Calu3 (cell line): ENCODE data around the gene AASDHPPT. TPM values are rescaled to one million over a fixed set of nuclear protein-coding genes. Genes with fewer than 3 reads are reported as not detected.

Source experiments
- BruUV-seq: library from RNA; stranded (reverse); fragments of 400-500 nt; replicated peaks from 2 replicates; lab custom pipeline; 2021; lab: Mats Ljungman, UMichigan
- CTCF ChIA-PET: fragments of 300-600 bp; sonication (Branson Sonifier 250); formaldehyde crosslinking; loops from one replicate; lab custom pipeline; 2022; ENCODE audit warnings: antibody characterized with exemption; lab: Charles Lee
- DNase-seq: peaks from one replicate; pipeline ENCODE4 v3.0.0; 2022
- H3K27ac Mint-ChIP-seq: one replicate; pipeline ENCODE4 v1.8.0; 2022; ENCODE audit warnings: mixed read lengths; ENCODE audit not compliant: unreplicated experiment
- H3K27me3 Mint-ChIP-seq: one replicate; pipeline ENCODE4 v1.8.0; 2022; ENCODE audit warnings: mixed read lengths; ENCODE audit not compliant: unreplicated experiment
- H3K36me3 Mint-ChIP-seq: one replicate; pipeline ENCODE4 v1.8.0; 2022; ENCODE audit warnings: mild to moderate bottlenecking, moderate library complexity, mixed read lengths; ENCODE audit not compliant: insufficient read depth, unreplicated experiment
- H3K4me1 Mint-ChIP-seq: one replicate; pipeline ENCODE4 v1.8.0; 2022; ENCODE audit warnings: mild to moderate bottlenecking, low read depth, mixed read lengths; ENCODE audit not compliant: unreplicated experiment
- H3K4me3 Mint-ChIP-seq: one replicate; pipeline ENCODE4 v1.8.0; 2022; ENCODE audit warnings: mild to moderate bottlenecking, low read depth, moderate library complexity, mixed read lengths; ENCODE audit not compliant: unreplicated experiment
- H3K9me3 Mint-ChIP-seq: one replicate; pipeline ENCODE4 v1.8.0; 2022; ENCODE audit warnings: low read depth, mixed read lengths; ENCODE audit not compliant: unreplicated experiment
- intact Hi-C: fragments of 100-400 bp; cut with micrococcal nuclease; formaldehyde crosslinking; loops from one replicate; pipeline ENCODE4 v1.10.0; 2022; ENCODE audit not compliant: unreplicated experiment
- total RNA-seq: library from RNA; stranded (reverse); gene quantifications from 2 replicates; pipeline ENCODE4 v1.2.3, GENCODE V29; 2022
- TF ChIP-seq, protein P1 (sequence below): fragments of 200-600 bp; IDR thresholded peaks from one replicate; pipeline ENCODE4 v1.8.0; 2022; ENCODE audit warnings: antibody characterized with exemption; ENCODE audit not compliant: unreplicated experiment

The AASDHPPT gene
- total RNA-seq, 1 experiment from 2014 or later: 24.9 TPM

DNA sequence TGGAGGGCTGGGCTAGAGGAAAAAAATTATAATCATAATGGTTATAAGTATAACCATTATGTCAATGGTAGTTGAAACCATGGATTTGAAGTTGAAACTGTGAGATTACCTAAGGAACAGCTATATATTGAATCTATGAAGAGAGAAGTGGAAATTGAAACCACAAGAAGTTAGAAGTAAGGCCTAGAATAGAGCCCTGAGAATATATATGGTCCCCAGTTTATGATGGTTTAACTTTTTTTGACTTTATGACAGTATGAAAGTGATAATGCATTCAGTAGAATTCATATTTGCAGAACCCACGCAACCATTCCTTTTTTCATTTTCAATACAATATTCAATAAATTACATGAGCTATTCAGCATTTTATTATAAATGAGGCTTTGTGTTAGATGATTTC is 15.0 kb downstream of the AASDHPPT start:
- CTCF ChIA-PET: no interaction called here
- intact Hi-C loops: no loop called here
- peaks cover 5% of the 10 kb centered on the region for H3K4me1 Mint-ChIP-seq
- H3K27ac Mint-ChIP-seq: no peak overlapping the region
- BruUV-seq: no TSS peak
- TF ChIP-seq, protein P1, sequence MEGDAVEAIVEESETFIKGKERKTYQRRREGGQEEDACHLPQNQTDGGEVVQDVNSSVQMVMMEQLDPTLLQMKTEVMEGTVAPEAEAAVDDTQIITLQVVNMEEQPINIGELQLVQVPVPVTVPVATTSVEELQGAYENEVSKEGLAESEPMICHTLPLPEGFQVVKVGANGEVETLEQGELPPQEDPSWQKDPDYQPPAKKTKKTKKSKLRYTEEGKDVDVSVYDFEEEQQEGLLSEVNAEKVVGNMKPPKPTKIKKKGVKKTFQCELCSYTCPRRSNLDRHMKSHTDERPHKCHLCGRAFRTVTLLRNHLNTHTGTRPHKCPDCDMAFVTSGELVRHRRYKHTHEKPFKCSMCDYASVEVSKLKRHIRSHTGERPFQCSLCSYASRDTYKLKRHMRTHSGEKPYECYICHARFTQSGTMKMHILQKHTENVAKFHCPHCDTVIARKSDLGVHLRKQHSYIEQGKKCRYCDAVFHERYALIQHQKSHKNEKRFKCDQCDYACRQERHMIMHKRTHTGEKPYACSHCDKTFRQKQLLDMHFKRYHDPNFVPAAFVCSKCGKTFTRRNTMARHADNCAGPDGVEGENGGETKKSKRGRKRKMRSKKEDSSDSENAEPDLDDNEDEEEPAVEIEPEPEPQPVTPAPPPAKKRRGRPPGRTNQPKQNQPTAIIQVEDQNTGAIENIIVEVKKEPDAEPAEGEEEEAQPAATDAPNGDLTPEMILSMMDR: no peak
- DNase-seq: no peak
- H3K9me3 Mint-ChIP-seq: no peaks in the 10 kb centered on the region
- no peaks in the 10 kb centered on the region for H3K27me3 Mint-ChIP-seq
- H3K36me3 Mint-ChIP-seq: no peaks in the 10 kb centered on the region
- no peak overlapping the region for H3K4me3 Mint-ChIP-seq

DNA sequence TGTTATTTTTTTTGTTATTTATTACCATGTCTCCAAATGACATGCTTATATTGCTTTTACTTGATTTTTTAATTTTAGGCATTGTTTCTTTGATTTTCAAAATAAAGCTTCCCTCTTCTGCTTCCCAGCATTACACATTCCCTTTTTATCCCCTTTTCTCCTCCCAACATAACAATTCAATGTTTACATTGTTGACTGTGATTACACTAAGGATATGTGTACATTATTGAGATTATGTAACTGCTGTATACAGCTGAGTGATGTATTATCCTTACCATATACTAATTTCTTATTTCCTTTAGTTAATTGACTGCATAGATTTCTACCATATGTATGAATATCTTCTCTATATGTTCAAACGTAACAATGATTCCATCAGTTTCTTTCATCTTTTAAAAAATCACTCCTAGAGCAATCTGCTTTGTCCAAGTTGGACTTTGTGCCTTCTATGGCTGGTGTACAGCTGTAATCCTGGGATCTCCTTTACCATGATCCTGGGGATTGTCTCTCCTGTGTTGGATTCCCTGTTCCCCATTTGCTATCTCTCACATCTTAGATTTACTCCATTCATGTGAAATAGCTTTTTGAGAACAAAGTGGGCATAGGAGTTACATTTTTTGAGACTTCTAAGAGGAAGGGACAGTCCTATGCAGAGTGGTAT is 21.6 kb downstream of the AASDHPPT start:
- Mint-ChIP-seq H3K4me3 (no peak overlapping the region), H3K27ac (no peak overlapping the region), H3K27me3 (no peaks in the 10 kb centered on the region), H3K9me3 (no peaks in the 10 kb centered on the region), H3K4me1 (no peaks in the 10 kb centered on the region), H3K36me3 (peaks cover 4% of the 10 kb centered on the region)
- CTCF ChIA-PET: no interaction called here
- TF ChIP-seq, protein P1: no peak
- intact Hi-C loops: no loop called here
- DNase-seq: no peak
- BruUV-seq: no TSS peak

GRCh38 chr11:106101370-106101769 is 23.9 kb downstream of the AASDHPPT start:
- H3K27me3 Mint-ChIP-seq: no peaks in the 10 kb centered on the region
- CTCF ChIA-PET: no interaction called here
- no peak overlapping the region for H3K4me3 Mint-ChIP-seq

DNA sequence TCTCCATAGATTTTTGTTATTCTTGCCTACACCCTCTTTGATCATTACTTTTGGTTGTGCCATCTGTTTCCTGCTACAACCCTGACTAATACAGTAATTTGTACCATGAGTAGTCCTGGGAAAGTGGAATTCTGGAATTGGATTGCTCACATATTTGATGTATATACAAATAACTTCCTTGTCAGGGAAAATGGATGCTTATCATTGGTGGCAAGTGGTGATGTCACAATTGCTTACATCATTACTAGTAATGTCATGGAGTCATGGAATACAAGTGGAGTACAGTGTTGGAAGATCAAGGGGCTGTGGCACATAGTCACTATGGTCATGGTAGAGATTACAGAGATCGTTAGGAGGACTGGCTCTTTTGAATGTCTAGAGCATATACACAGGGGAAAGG is 24.4 kb downstream of the AASDHPPT start:
- Mint-ChIP-seq H3K27me3 (no peaks in the 10 kb centered on the region), H3K4me3 (no peak overlapping the region), H3K27ac (no peak overlapping the region), H3K4me1 (no peaks in the 10 kb centered on the region), H3K9me3 (no peaks in the 10 kb centered on the region), H3K36me3 (peaks cover 4% of the 10 kb centered on the region)
- no TSS peak for BruUV-seq
- CTCF ChIA-PET: no interaction called here
- TF ChIP-seq, protein P1: no peak
- no peak for DNase-seq
- intact Hi-C loops: no loop called here

More at GRCh38 chr11:106101370-106101769, 23.9 kb downstream of the AASDHPPT start:
- Mint-ChIP-seq H3K36me3 (peaks cover 4% of the 10 kb centered on the region), H3K4me1 (no peaks in the 10 kb centered on the region), H3K27ac (no peak overlapping the region), H3K9me3 (no peaks in the 10 kb centered on the region)
- intact Hi-C loops: no loop called here
- TF ChIP-seq, protein P1: no peak
- no TSS peak for BruUV-seq
- DNase-seq: no peak
